GM12864 (cell line): ENCODE data around the gene ENG.
A peak's percentile ranks its signal among the peaks of the same experiment; 100 is the strongest.

Source experiments
- DNase-seq: peaks from one replicate; pipeline ENCODE4 v3.0.0-alpha.2; 2011; ENCODE audit warnings: low read depth
- H3K4me3 ChIP-seq: 2 replicates; pipeline ENCODE4 v1.5.1; 2011; ENCODE audit warnings: mild to moderate bottlenecking, low read depth, low read length, control low read depth
- TF ChIP-seq, protein P1 (sequence below): IDR thresholded peaks from 2 replicates; pipeline ENCODE4 v1.5.1; 2011; ENCODE audit warnings: low read depth, mild to moderate bottlenecking, moderate library complexity, low read length, control low read depth, inconsistent platforms; ENCODE audit errors: missing control alignments

ENG gene

DNA sequence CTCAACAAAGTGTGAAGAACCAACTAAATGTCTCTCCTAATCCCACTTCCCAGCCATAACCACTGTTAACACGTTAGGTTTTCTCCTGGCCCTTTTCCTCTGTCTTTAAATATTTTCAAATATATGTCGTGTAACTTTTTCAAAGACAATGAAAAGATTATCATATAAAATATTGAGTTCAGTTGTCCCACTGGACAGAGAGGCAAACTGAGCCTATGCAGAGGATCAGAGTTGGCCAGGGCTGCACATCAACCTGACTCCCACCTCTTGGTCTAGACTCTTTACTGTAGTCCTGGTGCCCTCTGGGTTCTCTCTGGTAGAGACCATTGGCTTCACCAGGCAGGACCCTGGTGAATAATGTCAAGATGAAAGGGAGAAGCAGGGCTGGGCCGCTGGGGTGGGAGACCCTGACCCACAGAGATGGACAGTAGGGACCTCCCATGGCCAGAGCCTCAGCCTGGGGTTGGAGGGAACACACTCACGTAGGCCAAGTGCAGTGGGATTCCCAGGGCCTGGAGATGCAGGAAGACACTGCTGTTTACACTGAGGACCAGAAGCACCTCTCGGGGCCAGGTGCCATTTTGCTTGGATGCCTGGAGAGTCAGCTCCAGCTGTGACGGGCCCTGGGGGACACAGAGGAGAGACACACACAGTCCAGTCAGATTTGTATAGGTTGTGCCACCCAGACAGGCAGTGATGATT lies 25.1 kb downstream of the ENG start:
- TF ChIP-seq, protein P1, sequence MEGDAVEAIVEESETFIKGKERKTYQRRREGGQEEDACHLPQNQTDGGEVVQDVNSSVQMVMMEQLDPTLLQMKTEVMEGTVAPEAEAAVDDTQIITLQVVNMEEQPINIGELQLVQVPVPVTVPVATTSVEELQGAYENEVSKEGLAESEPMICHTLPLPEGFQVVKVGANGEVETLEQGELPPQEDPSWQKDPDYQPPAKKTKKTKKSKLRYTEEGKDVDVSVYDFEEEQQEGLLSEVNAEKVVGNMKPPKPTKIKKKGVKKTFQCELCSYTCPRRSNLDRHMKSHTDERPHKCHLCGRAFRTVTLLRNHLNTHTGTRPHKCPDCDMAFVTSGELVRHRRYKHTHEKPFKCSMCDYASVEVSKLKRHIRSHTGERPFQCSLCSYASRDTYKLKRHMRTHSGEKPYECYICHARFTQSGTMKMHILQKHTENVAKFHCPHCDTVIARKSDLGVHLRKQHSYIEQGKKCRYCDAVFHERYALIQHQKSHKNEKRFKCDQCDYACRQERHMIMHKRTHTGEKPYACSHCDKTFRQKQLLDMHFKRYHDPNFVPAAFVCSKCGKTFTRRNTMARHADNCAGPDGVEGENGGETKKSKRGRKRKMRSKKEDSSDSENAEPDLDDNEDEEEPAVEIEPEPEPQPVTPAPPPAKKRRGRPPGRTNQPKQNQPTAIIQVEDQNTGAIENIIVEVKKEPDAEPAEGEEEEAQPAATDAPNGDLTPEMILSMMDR = no peak
- no peak for DNase-seq
- H3K4me3 ChIP-seq = no peak overlapping the region

DNA sequence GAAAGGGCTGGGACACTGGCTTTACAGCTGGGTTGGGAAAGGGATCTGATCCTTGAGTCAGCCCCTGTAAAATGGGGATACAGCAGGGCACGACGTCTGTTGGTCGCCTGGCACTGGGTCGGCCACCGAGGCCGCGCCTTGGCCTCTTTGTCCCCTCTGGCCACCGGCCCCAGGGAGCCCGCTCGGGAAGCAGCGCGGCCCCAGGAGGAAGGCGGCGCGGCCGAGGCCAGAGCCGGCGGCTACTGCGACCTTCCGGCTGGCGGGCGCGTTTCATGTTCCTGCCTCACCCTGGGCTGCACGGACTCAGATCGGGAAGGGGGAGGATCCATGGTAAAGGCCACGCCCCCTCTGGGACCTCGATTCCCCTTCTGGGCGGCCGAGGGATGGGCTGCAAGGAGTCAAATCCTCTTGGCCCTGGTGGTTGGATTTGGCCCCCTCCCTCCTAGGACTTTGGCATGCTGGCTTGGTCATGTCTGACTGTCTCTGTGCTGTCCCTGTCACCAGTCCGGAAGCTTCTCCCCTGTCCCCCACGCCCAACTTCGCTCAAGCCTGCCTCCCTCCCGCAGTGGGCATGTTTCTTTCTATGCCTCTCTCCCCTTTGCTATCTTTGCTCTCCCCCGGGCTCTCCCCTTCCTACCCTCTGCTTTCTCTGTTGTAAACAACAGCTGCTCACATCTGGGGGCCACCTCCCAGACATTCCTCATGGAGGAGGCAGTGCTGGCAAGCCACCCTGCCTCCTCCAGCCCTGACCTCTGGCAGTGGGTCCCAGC lies 26.0 kb downstream of the ENG start:
- no peak overlapping the region for H3K4me3 ChIP-seq
- TF ChIP-seq, protein P1 = no peak
- DNase-seq = no peak

DNA sequence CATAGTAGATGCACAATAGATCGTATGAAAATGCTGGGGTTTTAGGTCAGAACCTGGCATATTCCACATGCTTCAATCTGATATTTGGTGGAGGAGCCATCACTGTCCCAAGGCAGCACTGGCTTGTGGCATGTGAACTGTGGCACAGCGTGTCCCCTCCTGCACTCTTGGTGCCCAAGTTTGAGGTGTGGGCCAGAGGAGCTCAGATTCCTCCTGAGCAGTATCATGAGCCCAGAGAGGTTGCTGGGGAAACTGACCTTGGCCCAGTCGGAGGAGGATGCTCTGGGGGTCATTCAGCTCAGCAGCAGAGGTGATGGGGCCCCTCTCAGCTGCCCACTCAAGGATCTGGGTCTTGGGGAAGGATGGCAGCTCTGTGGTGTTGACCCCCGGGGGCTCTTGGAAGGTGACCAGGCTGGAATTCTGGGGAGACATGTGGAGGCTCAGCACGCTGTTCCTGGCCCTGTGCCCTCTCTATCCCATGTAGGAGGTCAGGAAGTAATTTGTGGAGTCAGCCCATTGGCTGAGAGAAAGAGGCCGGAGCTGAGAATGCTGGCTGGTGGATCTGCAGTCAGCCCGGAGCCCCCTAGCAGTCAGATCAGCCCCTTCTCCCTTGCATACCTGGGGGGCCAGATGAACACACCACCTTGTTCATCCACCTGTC lies 28.1 kb downstream of the ENG start:
- TF ChIP-seq, protein P1 = no peak
- H3K4me3 ChIP-seq = no peak overlapping the region
- no peak for DNase-seq

DNA sequence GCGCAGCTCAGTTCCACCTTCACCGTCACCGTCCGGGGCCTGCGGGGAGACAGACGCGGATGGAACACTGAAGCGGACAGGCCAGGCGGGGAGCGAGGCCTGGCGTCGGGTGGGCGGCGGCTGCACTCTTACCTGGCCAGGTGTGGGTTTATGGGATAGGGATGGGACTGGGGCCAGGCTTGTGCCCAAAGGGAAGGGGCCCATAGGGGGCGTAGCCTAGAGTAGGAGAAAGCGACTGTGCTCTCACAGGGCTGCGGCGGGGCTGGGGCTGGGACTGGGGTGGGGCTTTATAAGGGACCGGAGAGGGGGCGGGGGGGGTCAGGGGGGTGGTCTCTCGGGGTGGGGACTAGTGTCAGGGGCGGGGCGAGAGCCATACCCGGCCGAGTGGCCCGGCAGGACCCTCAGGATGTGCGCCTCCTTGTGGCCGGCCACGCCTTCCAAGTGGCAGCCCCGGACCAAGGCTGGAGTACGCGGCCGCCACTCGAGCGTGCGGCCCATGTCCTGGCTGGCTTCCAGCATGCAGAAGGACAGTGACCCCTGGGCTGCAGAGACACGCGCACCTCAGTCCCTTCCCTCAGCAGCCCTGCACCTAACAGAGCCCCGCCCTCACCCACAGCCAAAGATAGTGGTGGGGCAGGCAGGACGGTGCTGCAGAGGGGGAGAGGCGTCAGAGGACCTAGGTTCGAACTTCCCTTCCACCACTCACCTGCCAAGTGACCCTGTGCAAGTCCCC lies 29.0 kb downstream of the ENG start:
- no peak overlapping the region for H3K4me3 ChIP-seq

DNA sequence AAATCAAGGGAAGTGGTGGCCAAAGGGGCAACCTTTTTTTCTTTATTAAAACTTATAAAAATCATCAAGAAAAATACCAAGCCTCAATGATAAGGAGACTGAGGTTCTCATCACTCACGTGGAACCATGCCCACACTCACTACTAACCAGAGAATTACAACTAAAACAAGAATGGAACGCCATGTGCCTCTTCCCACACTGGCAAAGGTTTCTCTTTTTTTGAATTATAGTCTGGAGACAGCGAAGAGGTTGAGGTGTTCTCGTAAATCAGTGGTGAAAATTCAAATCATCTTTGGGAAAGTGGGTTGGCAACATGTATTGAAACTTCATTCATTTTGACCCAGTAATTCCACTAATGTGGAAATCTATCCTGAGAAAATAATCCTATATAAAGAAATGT lies 32.4 kb downstream of the ENG start:
- no peak for DNase-seq
- TF ChIP-seq, protein P1 = no peak
- H3K4me3 ChIP-seq = no peak overlapping the region

More for the DNA sequence above, 29.0 kb downstream of the ENG start:
- DNase-seq = no peak
- TF ChIP-seq, protein P1 = peak; percentile 57

DNA sequence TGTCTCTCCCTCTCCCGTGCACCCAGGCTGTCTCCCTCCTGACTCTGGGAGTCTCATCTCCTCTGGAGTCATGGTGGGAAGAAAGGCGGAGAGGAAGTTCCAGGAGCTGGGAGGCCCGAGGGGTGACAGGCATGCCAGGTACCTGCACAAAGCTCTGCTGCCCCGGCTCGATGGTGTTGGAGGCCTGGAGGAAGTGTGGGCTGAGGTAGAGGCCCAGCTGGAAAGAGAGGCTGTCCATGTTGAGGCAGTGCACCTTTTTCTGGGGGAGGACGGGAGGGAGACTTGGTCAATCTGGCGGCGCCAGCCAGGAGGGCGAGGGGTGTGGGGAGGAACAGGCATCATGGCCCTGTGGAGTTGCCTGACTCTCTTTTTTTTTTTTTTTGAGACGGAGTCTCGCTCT lies 35.9 kb downstream of the ENG start:
- TF ChIP-seq, protein P1 = no peak
- H3K4me3 ChIP-seq = no peak overlapping the region
- DNase-seq = no peak
